Left lung (tissue), 10 donors: ENCODE data around the gene HDAC7. TPM values are rescaled to one million over a fixed set of nuclear protein-coding genes. Genes with fewer than 3 reads are reported as not detected.

Experiments
- ATAC-seq: fragments of 200-7000 bp; cut with Tn5 transposase; one replicate; pipeline ENCODE4 v1.9.1; 2020; ENCODE audit warnings: moderate library complexity
- DNase-seq, 4 donors: peaks; one replicate each; pipeline ENCODE4 v3.0.0-alpha.2; 2013 to 2020
- H3K27ac ChIP-seq, 2 donors: fragments of 200-600 bp; sonication (generic) in 1 of 2; one replicate each; pipeline versions ENCODE4 v1.5.0 to v1.8.0; 2020 to 2021
- H3K27me3 ChIP-seq, 2 donors: fragments of 200-600 bp; sonication (generic) in 1 of 2; one replicate each; pipeline versions ENCODE4 v1.5.0 to v1.8.0; 2020 to 2021
- H3K36me3 ChIP-seq, 2 donors: fragments of 200-600 bp; sonication (generic) in 1 of 2; one replicate each; pipeline versions ENCODE4 v1.5.0 to v1.8.0; 2020 to 2021
- H3K4me1 ChIP-seq, 2 donors: fragments of 200-600 bp; one replicate each; pipeline ENCODE4 v1.8.0; 2021
- H3K4me3 ChIP-seq, 2 donors: fragments of 200-600 bp; sonication (generic) in 1 of 2; one replicate each; pipeline versions ENCODE4 v1.5.0 to v1.8.0; 2020 to 2021; ENCODE audit warnings: mild to moderate bottlenecking in 1 of 2
- H3K9me3 ChIP-seq, 2 donors: fragments of 200-600 bp; sonication (generic) in 1 of 2; one replicate each; pipeline versions ENCODE4 v1.5.0 to v1.8.0; 2020 to 2021
- intact Hi-C, 2 donors: fragments of 100-400 bp; cut with DNase I; formaldehyde crosslinking; loops; one replicate each; pipeline versions ENCODE4 v1.11.2 to v1.14.2; 2022
- polyA plus RNA-seq, 6 donors: library from polyadenylated mRNA; unstranded; fragments of 120-200 nt; gene quantifications; one replicate each; pipeline ENCODE4 v1.2.1, GENCODE V29; 2013; ENCODE audit not compliant: insufficient read length in 6 of 6
- total RNA-seq, 2 donors: library from RNA; stranded (reverse); fragmentation: NEBNext Ultra II Directional; extraction: Animal tissue kit (Norgen Biotek cat#: 25700); gene quantifications; one replicate each; pipeline ENCODE4 v1.2.1, GENCODE V29; 2021
- TF ChIP-seq, protein P1 (sequence below), 2 donors: fragments of 200-600 bp; sonication (generic) in 1 of 2; IDR thresholded peaks; one replicate each; pipeline versions ENCODE4 v1.5.0 to v1.8.0; 2021; ENCODE audit warnings: antibody characterized with exemption in 2 of 2
- donor health status: DM: no; HTN: yes; CAD: no.
- donor health status: DM: no; HTN: no; CAD: no.

HDAC7 gene
- total and polyA plus RNA-seq, 8 donors, result 69.1 to 115 (median 84.1) TPM

DNA sequence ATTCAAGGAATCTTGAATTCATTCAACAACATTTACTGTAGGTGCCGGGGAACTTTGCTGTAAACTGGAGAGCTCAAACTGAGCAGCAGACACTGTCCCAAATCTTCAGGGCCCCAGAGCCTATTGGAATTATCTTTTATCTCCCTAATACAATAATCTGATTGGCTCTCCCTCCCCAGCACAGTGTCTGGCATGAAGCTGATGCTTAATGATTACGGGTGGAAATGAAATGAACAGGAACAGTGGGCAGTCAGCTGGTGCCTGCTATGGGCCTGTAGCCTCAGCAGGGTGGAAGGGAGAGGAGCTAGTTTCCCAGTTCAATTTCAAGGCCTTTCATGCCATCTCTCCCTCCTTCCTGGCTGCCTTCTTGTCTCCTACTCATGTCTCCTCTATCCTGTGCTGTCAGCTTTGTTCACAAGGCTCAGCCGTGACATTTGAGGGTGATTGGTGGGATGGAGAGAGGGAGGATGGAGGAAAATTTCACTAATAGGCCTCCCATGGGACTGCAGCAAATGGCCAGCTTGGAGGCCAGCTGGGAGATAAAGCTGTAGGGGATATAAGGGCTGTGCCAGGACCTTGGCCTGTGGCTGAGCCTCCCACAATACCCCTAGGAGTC lies 56.7 kb downstream of the HDAC7 start:
- Histone ChIP-seq H3K36me3 (no peaks in the 10 kb centered on the region), H3K27ac (no peak overlapping the region), H3K4me3 (no peak overlapping the region), H3K27me3 (no peaks in the 10 kb centered on the region), H3K9me3 (no peaks in the 10 kb centered on the region), H3K4me1 (peaks cover 3 to 18% of the 10 kb centered on the region in 2 donors)
- ATAC-seq (no peak), DNase-seq (no peak)
- intact Hi-C loops, result no loop called here
- TF ChIP-seq, protein P1, sequence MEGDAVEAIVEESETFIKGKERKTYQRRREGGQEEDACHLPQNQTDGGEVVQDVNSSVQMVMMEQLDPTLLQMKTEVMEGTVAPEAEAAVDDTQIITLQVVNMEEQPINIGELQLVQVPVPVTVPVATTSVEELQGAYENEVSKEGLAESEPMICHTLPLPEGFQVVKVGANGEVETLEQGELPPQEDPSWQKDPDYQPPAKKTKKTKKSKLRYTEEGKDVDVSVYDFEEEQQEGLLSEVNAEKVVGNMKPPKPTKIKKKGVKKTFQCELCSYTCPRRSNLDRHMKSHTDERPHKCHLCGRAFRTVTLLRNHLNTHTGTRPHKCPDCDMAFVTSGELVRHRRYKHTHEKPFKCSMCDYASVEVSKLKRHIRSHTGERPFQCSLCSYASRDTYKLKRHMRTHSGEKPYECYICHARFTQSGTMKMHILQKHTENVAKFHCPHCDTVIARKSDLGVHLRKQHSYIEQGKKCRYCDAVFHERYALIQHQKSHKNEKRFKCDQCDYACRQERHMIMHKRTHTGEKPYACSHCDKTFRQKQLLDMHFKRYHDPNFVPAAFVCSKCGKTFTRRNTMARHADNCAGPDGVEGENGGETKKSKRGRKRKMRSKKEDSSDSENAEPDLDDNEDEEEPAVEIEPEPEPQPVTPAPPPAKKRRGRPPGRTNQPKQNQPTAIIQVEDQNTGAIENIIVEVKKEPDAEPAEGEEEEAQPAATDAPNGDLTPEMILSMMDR (IDR thresholded peaks at IDR 0.05), result no peak

DNA sequence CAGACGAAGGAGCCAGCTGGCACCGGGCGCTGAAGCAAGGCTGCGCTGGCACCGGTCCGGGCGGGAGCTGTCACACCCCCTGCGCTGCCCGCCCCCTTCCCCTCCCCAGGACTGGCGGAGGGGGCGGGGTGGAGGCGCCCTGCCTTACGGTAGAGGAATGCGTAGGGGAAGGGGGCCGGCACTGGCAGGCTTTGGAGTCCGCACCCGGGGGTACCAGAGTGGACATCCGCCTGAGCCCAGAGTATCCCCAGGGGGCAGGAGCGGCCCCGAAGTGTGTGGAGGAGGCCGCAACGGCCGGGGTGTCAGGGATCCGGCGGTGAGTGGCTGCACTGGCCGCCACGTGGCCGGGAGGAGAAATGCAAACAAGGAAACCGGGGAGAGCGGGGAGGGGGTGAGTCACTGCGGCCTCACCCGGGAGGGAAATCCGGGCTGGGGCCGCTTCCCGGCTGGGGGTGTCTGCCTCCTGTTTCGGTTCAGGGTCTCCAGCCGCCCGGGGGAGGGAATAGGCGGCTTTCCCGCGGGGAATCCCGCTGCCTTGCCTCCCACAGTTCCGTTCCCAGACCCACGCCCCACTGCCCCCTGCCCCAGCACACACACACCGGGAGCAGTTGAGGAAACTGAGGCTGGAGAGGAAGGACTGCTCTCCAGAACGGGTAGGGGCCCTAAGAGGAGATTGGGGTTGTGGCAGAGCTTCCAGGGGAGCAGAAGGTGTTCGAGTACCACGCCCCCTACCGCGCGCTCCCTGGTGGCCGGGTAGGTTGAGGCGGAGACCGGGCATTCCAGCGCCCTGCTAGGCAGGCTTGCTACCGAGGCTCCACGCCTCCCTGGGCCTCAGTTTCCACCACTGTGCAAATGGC lies 60.6 kb downstream of the HDAC7 start, which contains the start of gene RAPGEF3:
Gene RAPGEF3, minus strand, starts transcription at position 47 of the 857 bp plus-strand sequence. CDS start 324 bp downstream, outside the sequence.
- ATAC-seq (peak; percentile 88), DNase-seq (peak; percentile 71 to 95 (median 88))
- no peaks in the 10 kb centered on the region for H3K9me3 ChIP-seq
- H3K36me3 ChIP-seq, result no peaks in the 10 kb centered on the region
- intact Hi-C loops, result no loop called here
- TF ChIP-seq, protein P1 (IDR thresholded peaks at IDR 0.05), result peak; percentile 41 to 52
- H3K4me1 ChIP-seq, result peaks cover 17 to 54% of the 10 kb centered on the region in 2 donors
- H3K27me3 ChIP-seq, result no peaks in the 10 kb centered on the region
- H3K27ac ChIP-seq, result peak within 1 kb of the TSS; percentile 66 to 76
- peak within 1 kb of the TSS; percentile 55 to 61 for H3K4me3 ChIP-seq

DNA sequence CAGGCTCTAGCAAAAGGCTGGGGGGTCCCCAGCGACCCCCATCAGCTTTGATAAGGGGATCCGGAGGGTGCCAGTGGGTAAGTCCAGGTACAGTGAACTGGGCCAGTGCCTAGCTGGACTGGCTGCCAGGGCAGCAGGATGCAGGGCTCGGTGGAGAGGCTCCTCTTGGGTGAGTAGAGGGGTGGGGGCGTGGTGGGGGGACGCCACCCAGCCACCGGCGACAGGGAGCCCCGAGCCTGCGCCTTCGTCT lies 61.2 kb downstream of the HDAC7 start:
- intact Hi-C loops, result no loop called here
- H3K4me1 ChIP-seq, result peaks cover 23 to 60% of the 10 kb centered on the region in 2 donors
- TF ChIP-seq, protein P1 (IDR thresholded peaks at IDR 0.05), result no peak
- peak overlapping the region; percentile 66 to 76 for H3K27ac ChIP-seq
- ATAC-seq, result no peak
- DNase-seq, result no peak
- H3K9me3 ChIP-seq, result no peaks in the 10 kb centered on the region
- peak overlapping the region; percentile 55 to 61 for H3K4me3 ChIP-seq
- H3K27me3 ChIP-seq, result no peaks in the 10 kb centered on the region
- H3K36me3 ChIP-seq, result no peaks in the 10 kb centered on the region

DNA sequence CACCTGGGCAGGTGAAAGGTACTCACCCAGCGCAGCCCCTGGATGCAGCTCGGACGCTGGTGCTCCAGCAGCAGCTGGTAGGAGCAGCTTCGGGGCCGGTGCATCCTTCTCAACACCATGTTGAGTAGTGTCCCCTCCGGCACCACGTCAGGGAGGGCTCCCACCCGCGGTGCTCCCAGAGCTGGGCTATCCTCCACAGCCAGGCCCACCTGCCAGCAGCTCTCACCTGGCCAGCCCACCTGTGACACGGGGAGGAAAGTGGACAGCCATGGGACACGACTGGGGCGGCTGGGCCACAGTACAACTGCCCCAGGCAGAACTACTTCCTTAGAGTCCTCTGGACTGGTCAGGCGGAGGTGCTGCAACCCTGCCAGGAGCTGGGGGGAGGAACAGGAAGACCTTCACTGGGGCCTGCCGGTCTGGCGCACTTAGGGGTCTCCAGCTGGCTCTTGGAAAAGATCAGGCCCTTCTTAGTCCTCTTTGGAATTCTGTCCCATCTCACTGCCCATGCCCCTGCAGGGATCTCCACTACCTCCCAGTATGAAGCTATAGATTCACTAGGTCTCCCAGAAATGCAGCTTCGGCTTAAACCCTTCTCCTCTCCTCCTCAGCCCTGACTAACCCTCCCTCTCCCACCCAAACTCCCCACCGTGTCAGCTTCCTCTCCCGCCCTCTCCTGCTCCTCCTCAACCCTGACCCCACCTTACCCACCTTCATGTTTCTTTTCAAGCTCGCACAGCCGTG lies 61.7 kb downstream of the HDAC7 start:
- peaks cover 28 to 65% of the 10 kb centered on the region in 2 donors for H3K4me1 ChIP-seq
- ATAC-seq, result peak; percentile 7
- intact Hi-C loops, result no loop called here

More for the DNA sequence above, 61.7 kb downstream of the HDAC7 start:
- peak in 1 of 4 donors; percentile 27 for DNase-seq
- H3K4me3 ChIP-seq, result peak overlapping the region; percentile 55 to 61
- H3K9me3 ChIP-seq, result no peaks in the 10 kb centered on the region
- no peaks in the 10 kb centered on the region for H3K27me3 ChIP-seq
- H3K27ac ChIP-seq, result peak overlapping the region; percentile 66 to 76
- TF ChIP-seq, protein P1 (IDR thresholded peaks at IDR 0.05), result no peak
- no peaks in the 10 kb centered on the region for H3K36me3 ChIP-seq
